ENCODE results near the gene PDCD6IP.
"Not testable (repeated sequence)": the region's sequence is repeated elsewhere in the genome, so short reads cannot be mapped to it uniquely, and the experiment has no call there.

Gene PDCD6IP

GRCh38 chr3:33833408-33834095 is 35.1 kb downstream of the PDCD6IP start:
- Histone ChIP-seq H3K4me2 (ENCODE audit: low read depth, low read length, poor library complexity, severe bottlenecking) (no peak overlapping the region), H3K4me1 (ENCODE audit: insufficient read depth, low read length, poor library complexity, severe bottlenecking) (no peaks in the 10 kb centered on the region), H3K79me2 (ENCODE audit: insufficient read depth, low read length) (no peaks in the 10 kb centered on the region), H3K9ac (ENCODE audit: low read depth, low read length, poor library complexity, severe bottlenecking) (no peak overlapping the region), H3K9me2 (replicated peaks; ENCODE audit: low read depth, low read length) (no peaks in the 10 kb centered on the region), H3K27me3 (ENCODE audit: insufficient read depth, low read length, poor library complexity, severe bottlenecking) (no peaks in the 10 kb centered on the region), H4K20me1 (ENCODE audit: insufficient read depth, low read length, poor library complexity, severe bottlenecking) (no peaks in the 10 kb centered on the region), H2AFZ (ENCODE audit: low read length) (no peak overlapping the region), H3K36me3 (ENCODE audit: insufficient read depth, low read length) (peaks cover 58% of the 10 kb centered on the region; the same call in 1 of the 2 replicates), H3K9me3 (ENCODE audit: insufficient read depth, low read depth, low read length) (no peaks in the 10 kb centered on the region), H3K4me3 (ENCODE audit: low read length, poor library complexity, severe bottlenecking) (no peak overlapping the region), H3F3A (ENCODE audit: low read depth) (no peaks in the 10 kb centered on the region)
- TF ChIP-seq CTCF (conservative IDR thresholded peaks at IDR 0.05; ENCODE audit: low read length) (no peak), EZH2phosphoT487 (IDR thresholded peaks at IDR 0.05; ENCODE audit: borderline replicate concordance) (no peak)

- H4K20me1 ChIP-seq (ENCODE audit: insufficient read depth, low read length, poor library complexity, severe bottlenecking): no peaks in the 10 kb centered on the region
Measured at GRCh38 chr3:33834096-33834453, 35.6 kb downstream of the PDCD6IP start.

GRCh38 chr3:33837182-33837581 is 38.8 kb downstream of the PDCD6IP start:
- H3K79me2 ChIP-seq (ENCODE audit: insufficient read depth, low read length): not testable (repeated sequence)

More at GRCh38 chr3:33834096-33834453, 35.6 kb downstream of the PDCD6IP start:
- Histone ChIP-seq H3K4me3 (ENCODE audit: low read length, poor library complexity, severe bottlenecking) (no peak overlapping the region), H3K27me3 (ENCODE audit: insufficient read depth, low read length, poor library complexity, severe bottlenecking) (no peaks in the 10 kb centered on the region), H2AFZ (ENCODE audit: low read length) (no peak overlapping the region), H3K4me2 (ENCODE audit: low read depth, low read length, poor library complexity, severe bottlenecking) (no peak overlapping the region), H3K9ac (ENCODE audit: low read depth, low read length, poor library complexity, severe bottlenecking) (no peak overlapping the region), H3K9me3 (ENCODE audit: insufficient read depth, low read depth, low read length) (no peaks in the 10 kb centered on the region), H3F3A (ENCODE audit: low read depth) (no peaks in the 10 kb centered on the region), H3K79me2 (ENCODE audit: insufficient read depth, low read length) (no peaks in the 10 kb centered on the region), H3K36me3 (ENCODE audit: insufficient read depth, low read length) (peaks cover 57% of the 10 kb centered on the region; the same call in 1 of the 2 replicates), H3K4me1 (ENCODE audit: insufficient read depth, low read length, poor library complexity, severe bottlenecking) (no peaks in the 10 kb centered on the region), H3K9me2 (replicated peaks; ENCODE audit: low read depth, low read length) (no peaks in the 10 kb centered on the region)
- TF ChIP-seq CTCF (conservative IDR thresholded peaks at IDR 0.05; ENCODE audit: low read length): no peak
- TF ChIP-seq EZH2phosphoT487 (IDR thresholded peaks at IDR 0.05; ENCODE audit: borderline replicate concordance): no peak

GRCh38 chr3:33839283-33839682 is 40.9 kb downstream of the PDCD6IP start:
- no peaks in the 10 kb centered on the region for H3K27me3 ChIP-seq (ENCODE audit: insufficient read depth, low read length, poor library complexity, severe bottlenecking)
- no peak overlapping the region for H3K4me3 ChIP-seq (ENCODE audit: low read length, poor library complexity, severe bottlenecking)
- no peaks in the 10 kb centered on the region for H3K4me1 ChIP-seq (ENCODE audit: insufficient read depth, low read length, poor library complexity, severe bottlenecking)
- TF ChIP-seq EZH2phosphoT487 (IDR thresholded peaks at IDR 0.05; ENCODE audit: borderline replicate concordance) (no peak), CTCF (conservative IDR thresholded peaks at IDR 0.05; ENCODE audit: low read length) (no peak)
- H4K20me1 ChIP-seq (ENCODE audit: insufficient read depth, low read length, poor library complexity, severe bottlenecking): no peaks in the 10 kb centered on the region
- H2AFZ ChIP-seq (ENCODE audit: low read length): no peak overlapping the region
- no peak overlapping the region for H3K4me2 ChIP-seq (ENCODE audit: low read depth, low read length, poor library complexity, severe bottlenecking)
- H3K79me2 ChIP-seq (ENCODE audit: insufficient read depth, low read length): no peaks in the 10 kb centered on the region
- H3K36me3 ChIP-seq (ENCODE audit: insufficient read depth, low read length): peaks cover 50% of the 10 kb centered on the region; the same call in 1 of the 2 replicates
- H3K9me3 ChIP-seq (ENCODE audit: insufficient read depth, low read depth, low read length): no peaks in the 10 kb centered on the region
- H3K9ac ChIP-seq (ENCODE audit: low read depth, low read length, poor library complexity, severe bottlenecking): no peak overlapping the region
- H3F3A ChIP-seq (ENCODE audit: low read depth): no peaks in the 10 kb centered on the region
- H3K9me2 ChIP-seq (replicated peaks; ENCODE audit: low read depth, low read length): no peaks in the 10 kb centered on the region

More at GRCh38 chr3:33837182-33837581, 38.8 kb downstream of the PDCD6IP start:
- H3K9me3 ChIP-seq (ENCODE audit: insufficient read depth, low read depth, low read length); H3K4me2 ChIP-seq (ENCODE audit: low read depth, low read length, poor library complexity, severe bottlenecking); H3K9ac ChIP-seq (ENCODE audit: low read depth, low read length, poor library complexity, severe bottlenecking); H3F3A ChIP-seq (ENCODE audit: low read depth); H3K9me2 ChIP-seq (replicated peaks; ENCODE audit: low read depth, low read length); H3K4me3 ChIP-seq (ENCODE audit: low read length, poor library complexity, severe bottlenecking); H4K20me1 ChIP-seq (ENCODE audit: insufficient read depth, low read length, poor library complexity, severe bottlenecking); H3K27me3 ChIP-seq (ENCODE audit: insufficient read depth, low read length, poor library complexity, severe bottlenecking); H2AFZ ChIP-seq (ENCODE audit: low read length); H3K4me1 ChIP-seq (ENCODE audit: insufficient read depth, low read length, poor library complexity, severe bottlenecking): not testable (repeated sequence)
- H3K36me3 ChIP-seq (ENCODE audit: insufficient read depth, low read length): peaks cover 41% of the 10 kb centered on the region; the same call in 1 of the 2 replicates

All from Loucy (cell line).